CD4-positive, alpha-beta T cell treated with Interferon alpha-2 for 1 hour (primary cell): Measurements from ENCODE around the gene TGM2.
A peak's percentile ranks its signal among the peaks of the same experiment; 100 is the strongest.

Experiments
- DNase-seq, 2 donors: peaks; one replicate each; pipeline ENCODE4 v3.0.0-alpha.2; 2020 to 2022

Gene TGM2

GRCh38 chr20:38173237-38174156 is 8.4 kb upstream of the TGM2 start:
- DNase-seq: no peak

- DNase-seq: no peak
Observed at GRCh38 chr20:38172408-38172807, 7.3 kb upstream of the TGM2 start.

- DNase-seq: no peak
Observed at GRCh38 chr20:38171675-38172043, 6.6 kb upstream of the TGM2 start.

- DNase-seq: no peak
Observed at GRCh38 chr20:38170826-38171674, 6.0 kb upstream of the TGM2 start.

GRCh38 chr20:38170219-38170825 is 5.3 kb upstream of the TGM2 start:
- DNase-seq: no peak

- DNase-seq: no peak
Observed at GRCh38 chr20:38169636-38170193, 4.6 kb upstream of the TGM2 start.

GRCh38 chr20:38168791-38169589 is 3.9 kb upstream of the TGM2 start:
- peak in 1 of 2 donors; percentile 52 for DNase-seq

GRCh38 chr20:38167851-38168760 is 3.0 kb upstream of the TGM2 start:
- peak in 1 of 2 donors; percentile 65 for DNase-seq

GRCh38 chr20:38167328-38167850 is 2.3 kb upstream of the TGM2 start:
- no peak for DNase-seq

- no peak for DNase-seq
Observed at GRCh38 chr20:38166703-38167233, 1.7 kb upstream of the TGM2 start.

- no peak for DNase-seq
Observed at GRCh38 chr20:38165966-38166702, 1.1 kb upstream of the TGM2 start.

GRCh38 chr20:38164624-38165088 is 414 bp downstream of the TGM2 start:
- no peak for DNase-seq

- no peak for DNase-seq
Observed at GRCh38 chr20:38164069-38164468, 1.0 kb downstream of the TGM2 start.

GRCh38 chr20:38162878-38163875 is 1.9 kb downstream of the TGM2 start:
- DNase-seq: no peak

GRCh38 chr20:38162149-38162548 is 2.9 kb downstream of the TGM2 start:
- no peak for DNase-seq

GRCh38 chr20:38161412-38161774 is 3.7 kb downstream of the TGM2 start:
- no peak for DNase-seq

- DNase-seq: no peak
Observed at GRCh38 chr20:38159957-38160756, 4.9 kb downstream of the TGM2 start.

GRCh38 chr20:38159566-38159956 is 5.5 kb downstream of the TGM2 start:
- DNase-seq: no peak
